GM23338 (cell line): Measurements from ENCODE around the gene DNAJC1. TPM values are rescaled to one million over a fixed set of nuclear protein-coding genes. Genes with fewer than 3 reads are reported as not detected.

Source experiments
- ATAC-seq: fragments of 200-7000 bp; cut with Tn5 transposase; 3 replicates; pipeline ENCODE4 v1.9.1; 2020
- DNase-seq: peaks from one replicate; pipeline ENCODE4 v3.0.0-alpha.2; 2015; ENCODE audit warnings: low spot score
- H2AFZ ChIP-seq: fragments of 200-600 bp; sonication (generic); 2 replicates; pipeline ENCODE4 v1.8.0; 2016; ENCODE audit warnings: antibody characterized with exemption, mild to moderate bottlenecking, moderate library complexity
- H3F3A ChIP-seq: fragments of 200-600 bp; sonication (generic); replicated peaks from 2 replicates; pipeline ENCODE4 v1.8.0; 2017; ENCODE audit warnings: antibody characterized with exemption, mixed run types, low read depth
- H3K27ac ChIP-seq: fragments of 200-600 bp; sonication (generic); 2 replicates; pipeline ENCODE4 v1.6.1; 2016; ENCODE audit warnings: low read depth
- H3K27me3 ChIP-seq: fragments of 200-600 bp; sonication (generic); 2 replicates; pipeline ENCODE4 v1.8.0; 2016; ENCODE audit warnings: mild to moderate bottlenecking, mixed run types, moderate library complexity; ENCODE audit not compliant: insufficient read depth
- H3K36me3 ChIP-seq: fragments of 200-600 bp; sonication (generic); 2 replicates; pipeline ENCODE4 v1.8.0; 2016; ENCODE audit warnings: mild to moderate bottlenecking; ENCODE audit not compliant: insufficient read depth
- H3K4me1 ChIP-seq: fragments of 200-600 bp; sonication (generic); 2 replicates; pipeline ENCODE4 v1.8.0; 2016; ENCODE audit warnings: mild to moderate bottlenecking, moderate library complexity; ENCODE audit not compliant: insufficient read depth
- H3K4me2 ChIP-seq: fragments of 200-600 bp; sonication (generic); 2 replicates; pipeline ENCODE4 v1.7.1; 2017; ENCODE audit warnings: mixed run types
- H3K4me3 ChIP-seq: fragments of 200-600 bp; sonication (generic); 2 replicates; pipeline ENCODE4 v1.6.1; 2016; ENCODE audit warnings: mixed run types
- H3K79me2 ChIP-seq: fragments of 200-600 bp; sonication (generic); replicated peaks from 2 replicates; pipeline ENCODE4 v1.8.0; 2017; ENCODE audit warnings: mild to moderate bottlenecking; ENCODE audit not compliant: insufficient read depth
- H3K9me2 ChIP-seq: fragments of 200-600 bp; sonication (generic); 2 replicates; pipeline ENCODE4 v1.8.0; 2017; ENCODE audit not compliant: insufficient read depth
- H4K20me1 ChIP-seq: fragments of 200-600 bp; sonication (generic); replicated peaks from 2 replicates; pipeline ENCODE4 v1.8.0; 2017; ENCODE audit warnings: mild to moderate bottlenecking; ENCODE audit not compliant: insufficient read depth
- H3K27ac Mint-ChIP-seq: 2 replicates; pipeline ENCODE4 v1.8.0; 2020; ENCODE audit warnings: inconsistent platforms, mild to moderate bottlenecking, moderate library complexity, mixed read lengths
- H3K27me3 Mint-ChIP-seq: 3 replicates; pipeline ENCODE4 v1.8.0; 2022; ENCODE audit warnings: low read depth, mild to moderate bottlenecking, moderate library complexity, mixed read lengths, inconsistent platforms; ENCODE audit not compliant: insufficient read depth, poor library complexity
- H3K36me3 Mint-ChIP-seq: 3 replicates; pipeline ENCODE4 v1.8.0; 2021; ENCODE audit warnings: low read depth, mild to moderate bottlenecking, inconsistent platforms, moderate library complexity, mixed read lengths
- H3K4me1 Mint-ChIP-seq: 3 replicates; pipeline ENCODE4 v1.8.0; 2020; ENCODE audit warnings: mild to moderate bottlenecking, inconsistent platforms, mixed read lengths
- H3K4me3 Mint-ChIP-seq: 3 replicates; pipeline ENCODE4 v1.8.0; 2021; ENCODE audit warnings: moderate library complexity, mild to moderate bottlenecking, inconsistent platforms, mixed read lengths
- H3K9me3 Mint-ChIP-seq: 3 replicates; pipeline ENCODE4 v1.8.0; 2020; ENCODE audit warnings: moderate library complexity, mild to moderate bottlenecking, inconsistent platforms, mixed read lengths
- ETS1 ChIP-seq: IDR thresholded peaks from 2 replicates; pipeline ENCODE4 v1.6.1; 2016; ENCODE audit warnings: antibody characterized with exemption
- NANOG ChIP-seq: IDR thresholded peaks from 2 replicates; pipeline ENCODE4 v1.6.1; 2016; ENCODE audit warnings: antibody characterized with exemption, borderline replicate concordance
- POLR2AphosphoS5 ChIP-seq: IDR thresholded peaks from 2 replicates; pipeline ENCODE4 v1.6.1; 2016; ENCODE audit warnings: antibody characterized with exemption, low read depth
- REST ChIP-seq: IDR thresholded peaks from one replicate; pipeline ENCODE4 v1.6.1; 2018; ENCODE audit warnings: antibody characterized with exemption; ENCODE audit not compliant: unreplicated experiment
- ZNF331 ChIP-seq: fragments of 250-450 bp; sonication (Bioruptor Pico); IDR thresholded peaks from 2 replicates; pipeline ENCODE4 v1.5.0; 2020; ENCODE audit warnings: low read depth, mild to moderate bottlenecking, moderate library complexity
- ZNF462 ChIP-seq: fragments of 250-450 bp; sonication (Bioruptor Pico); IDR thresholded peaks from 2 replicates; pipeline ENCODE4 v1.5.0; 2020; ENCODE audit warnings: mild to moderate bottlenecking, moderate library complexity
- polyA plus RNA-seq: library from polyadenylated mRNA; unstranded; fragments of >200 nt; fragmentation: Nextera tagmentation; extraction: Ambion mirVana; gene quantifications from 2 replicates; pipeline ENCODE4 v1.2.1, GENCODE V29; 2016
- total RNA-seq: library from RNA; depleted of rRNA; stranded (reverse); fragments of >200 nt; shearing (Covaris generic); gene quantifications from 2 replicates; pipeline ENCODE4 v1.2.3, GENCODE V29; 2014

DNAJC1 gene
- total and polyA plus RNA-seq, 2 experiments from 2014 or later, result 38.6 to 45.3 TPM

- no peaks in the 10 kb centered on the region for H4K20me1 ChIP-seq
- no peak overlapping the region for H3K27ac Mint-ChIP-seq
- DNase-seq, result no peak
- no peak for TF ChIP-seq REST
- TF ChIP-seq ZNF331 (CRISPR knock-in tag), result no peak
- no peak for TF ChIP-seq POLR2AphosphoS5
- no peak for TF ChIP-seq ETS1
- no peak for TF ChIP-seq NANOG
- TF ChIP-seq ZNF462 (CRISPR knock-in tag), result no peak
- H3K9me3 Mint-ChIP-seq, result peaks cover 18% of the 10 kb centered on the region
- no peak for ATAC-seq
- H3K4me3 ChIP-seq, result no peak overlapping the region
- H3K9me2 ChIP-seq, result 0 out of 2 replicates have a peak, but pooled peaks cover 3% of the 10 kb centered on the region
- no peaks in the 10 kb centered on the region for H3K79me2 ChIP-seq
- H3K4me2 ChIP-seq, result no peak overlapping the region
- H3K4me3 Mint-ChIP-seq, result no peak overlapping the region
- no peaks in the 10 kb centered on the region for H3K4me1 Mint-ChIP-seq
- H2AFZ ChIP-seq, result no peak overlapping the region
- H3K4me1 ChIP-seq, result no peaks in the 10 kb centered on the region
- no peaks in the 10 kb centered on the region for H3K27me3 ChIP-seq
- H3K36me3 Mint-ChIP-seq, result peaks cover 7% of the 10 kb centered on the region; the same call in 2 of the 3 replicates
- no peaks in the 10 kb centered on the region; the same call in 1 of the 2 replicates for H3K36me3 ChIP-seq
- no peaks in the 10 kb centered on the region for H3F3A ChIP-seq
- H3K27ac ChIP-seq, result no peak overlapping the region
- H3K27me3 Mint-ChIP-seq, result no peaks in the 10 kb centered on the region
Observed at GRCh38 chr10:22030421-22030820, 26.9 kb upstream of the DNAJC1 start.
